Natural killer cell (primary cell): ENCODE measurements around the gene CISTR. TPM values are rescaled to one million over a fixed set of nuclear protein-coding genes. Genes with fewer than 3 reads are reported as not detected.

ENCODE experiments used
- ATAC-seq, 3 donors: fragments of 150-1000 bp in 2 of 3; fragments of 200-7000 bp in 1 of 3; cut with Tn5 transposase; 1 replicate in 1 of 3; 2 replicates in 2 of 3; pipeline ENCODE4 v1.10.0; 2021; ENCODE audit warnings: mild to moderate bottlenecking in 2 of 3, moderate library complexity in 2 of 3
- DNase-seq, 2 donors: peaks; one replicate each; pipeline versions ENCODE4 v3.0.0 to v3.0.0-alpha.2; 2013 to 2021; ENCODE audit warnings: mixed read lengths in 1 of 2
- H3K27ac ChIP-seq: one replicate; pipeline ENCODE4 v1.5.1; 2013; ENCODE audit warnings: mild to moderate bottlenecking, low read length
- H3K27me3 ChIP-seq: one replicate; pipeline ENCODE4 v1.6.1; 2013; ENCODE audit warnings: low read length; ENCODE audit not compliant: control insufficient read depth, insufficient read depth
- H3K36me3 ChIP-seq: one replicate; pipeline ENCODE4 v1.6.1; 2013; ENCODE audit warnings: low read length; ENCODE audit not compliant: control insufficient read depth, insufficient read depth
- H3K4me1 ChIP-seq: one replicate; pipeline ENCODE4 v1.6.1; 2013; ENCODE audit warnings: low read length; ENCODE audit not compliant: control insufficient read depth, insufficient read depth
- H3K4me3 ChIP-seq: one replicate; pipeline ENCODE4 v1.5.1; 2013; ENCODE audit warnings: low read length
- H3K9me3 ChIP-seq: one replicate; pipeline ENCODE4 v1.6.1; 2013; ENCODE audit warnings: low read length; ENCODE audit not compliant: control insufficient read depth, insufficient read depth
- H3K27ac Mint-ChIP-seq, 2 donors: one replicate each; pipeline ENCODE4 v1.8.0; 2022; ENCODE audit warnings: mild to moderate bottlenecking in 2 of 2, mixed read lengths in 2 of 2, moderate library complexity in 1 of 2
- H3K27me3 Mint-ChIP-seq, 2 donors: one replicate each; pipeline ENCODE4 v1.8.0; 2022; ENCODE audit warnings: low read depth in 2 of 2, mixed read lengths in 2 of 2
- H3K36me3 Mint-ChIP-seq: one replicate; pipeline ENCODE4 v1.8.0; 2022; ENCODE audit warnings: mixed read lengths
- H3K4me1 Mint-ChIP-seq, 2 donors: one replicate each; pipeline ENCODE4 v1.8.0; 2022; ENCODE audit warnings: mixed read lengths in 2 of 2
- H3K4me3 Mint-ChIP-seq: one replicate; pipeline ENCODE4 v1.8.0; 2022; ENCODE audit warnings: mild to moderate bottlenecking, moderate library complexity, mixed read lengths
- H3K9me3 Mint-ChIP-seq, 2 donors: one replicate each; pipeline ENCODE4 v1.8.0; 2022; ENCODE audit warnings: mixed read lengths in 2 of 2
- WGBS: methylation state at CpG from one replicate; pipeline ENCODE4 v1.1.7; 2013; ENCODE audit warnings: missing lambda C conversion rate; ENCODE audit not compliant: insufficient coverage; 5-methylcytosine and 5-hydroxymethylcytosine counted together
- intact Hi-C: fragments of 100-400 bp; cut with micrococcal nuclease; formaldehyde crosslinking; loops from one replicate; pipeline ENCODE4 v1.14.2; 2022
- total RNA-seq, 4 donors: library from RNA; stranded (reverse); fragments of 120-200 nt in 1 of 4; gene quantifications; one replicate each; pipeline versions ENCODE4 v1.2.3 to v1.2.4, GENCODE V29; 2013 to 2022
- TF ChIP-seq, protein P1 (sequence below): fragments of 200-600 bp; IDR thresholded peaks from one replicate; pipeline ENCODE4 v1.8.0; 2022; ENCODE audit warnings: antibody characterized with exemption

Gene CISTR
- total RNA-seq, 3 donors from 2014 or later (not counting 1 experiment from before 2014, with no cell fraction given), result not detected

DNA sequence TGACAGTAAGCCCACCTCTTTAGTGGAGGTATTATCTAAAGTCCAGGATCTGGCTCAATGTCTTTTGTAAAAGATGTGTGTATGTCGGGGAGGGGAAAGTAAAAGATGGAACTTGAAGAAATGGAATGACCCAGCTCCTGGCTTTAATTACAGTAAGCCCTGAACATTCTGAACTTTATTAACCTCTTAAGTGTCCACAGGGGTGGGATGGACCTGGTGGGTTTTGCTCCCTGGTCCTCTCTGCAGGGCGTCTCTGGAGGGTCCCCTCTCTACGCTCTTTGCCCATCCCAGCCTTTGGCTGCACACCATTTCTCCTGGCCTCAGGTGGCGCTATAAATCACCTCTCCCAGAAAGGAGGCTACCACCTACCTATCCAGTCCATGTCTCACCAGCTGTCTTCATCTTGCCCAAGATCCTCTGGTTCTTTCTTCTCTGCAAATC, 3.7 kb upstream of the CISTR start:
- no peak overlapping the region for H3K27ac ChIP-seq
- peaks cover 36% of the 10 kb centered on the region for H3K4me1 ChIP-seq
- H3K27ac Mint-ChIP-seq, result no peak overlapping the region
- ATAC-seq (no peak), DNase-seq (no peak)
- intact Hi-C loops, result no loop called here
- no peak overlapping the region for H3K4me3 ChIP-seq
- H3K4me3 Mint-ChIP-seq, result no peak overlapping the region
- peaks cover 16% of the 10 kb centered on the region in 2 donors for H3K4me1 Mint-ChIP-seq
- H3K27me3 Mint-ChIP-seq, result peaks cover 21 to 22% of the 10 kb centered on the region in 2 donors
- H3K36me3 ChIP-seq, result no peaks in the 10 kb centered on the region
- no peaks in the 10 kb centered on the region for H3K27me3 ChIP-seq
- no peaks in the 10 kb centered on the region for H3K9me3 Mint-ChIP-seq
- no peaks in the 10 kb centered on the region for H3K36me3 Mint-ChIP-seq
- H3K9me3 ChIP-seq, result no peaks in the 10 kb centered on the region
- 85% methylated on average over 4 of the region's 4 CpGs for WGBS
- TF ChIP-seq, protein P1, sequence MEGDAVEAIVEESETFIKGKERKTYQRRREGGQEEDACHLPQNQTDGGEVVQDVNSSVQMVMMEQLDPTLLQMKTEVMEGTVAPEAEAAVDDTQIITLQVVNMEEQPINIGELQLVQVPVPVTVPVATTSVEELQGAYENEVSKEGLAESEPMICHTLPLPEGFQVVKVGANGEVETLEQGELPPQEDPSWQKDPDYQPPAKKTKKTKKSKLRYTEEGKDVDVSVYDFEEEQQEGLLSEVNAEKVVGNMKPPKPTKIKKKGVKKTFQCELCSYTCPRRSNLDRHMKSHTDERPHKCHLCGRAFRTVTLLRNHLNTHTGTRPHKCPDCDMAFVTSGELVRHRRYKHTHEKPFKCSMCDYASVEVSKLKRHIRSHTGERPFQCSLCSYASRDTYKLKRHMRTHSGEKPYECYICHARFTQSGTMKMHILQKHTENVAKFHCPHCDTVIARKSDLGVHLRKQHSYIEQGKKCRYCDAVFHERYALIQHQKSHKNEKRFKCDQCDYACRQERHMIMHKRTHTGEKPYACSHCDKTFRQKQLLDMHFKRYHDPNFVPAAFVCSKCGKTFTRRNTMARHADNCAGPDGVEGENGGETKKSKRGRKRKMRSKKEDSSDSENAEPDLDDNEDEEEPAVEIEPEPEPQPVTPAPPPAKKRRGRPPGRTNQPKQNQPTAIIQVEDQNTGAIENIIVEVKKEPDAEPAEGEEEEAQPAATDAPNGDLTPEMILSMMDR, result no peak

DNA sequence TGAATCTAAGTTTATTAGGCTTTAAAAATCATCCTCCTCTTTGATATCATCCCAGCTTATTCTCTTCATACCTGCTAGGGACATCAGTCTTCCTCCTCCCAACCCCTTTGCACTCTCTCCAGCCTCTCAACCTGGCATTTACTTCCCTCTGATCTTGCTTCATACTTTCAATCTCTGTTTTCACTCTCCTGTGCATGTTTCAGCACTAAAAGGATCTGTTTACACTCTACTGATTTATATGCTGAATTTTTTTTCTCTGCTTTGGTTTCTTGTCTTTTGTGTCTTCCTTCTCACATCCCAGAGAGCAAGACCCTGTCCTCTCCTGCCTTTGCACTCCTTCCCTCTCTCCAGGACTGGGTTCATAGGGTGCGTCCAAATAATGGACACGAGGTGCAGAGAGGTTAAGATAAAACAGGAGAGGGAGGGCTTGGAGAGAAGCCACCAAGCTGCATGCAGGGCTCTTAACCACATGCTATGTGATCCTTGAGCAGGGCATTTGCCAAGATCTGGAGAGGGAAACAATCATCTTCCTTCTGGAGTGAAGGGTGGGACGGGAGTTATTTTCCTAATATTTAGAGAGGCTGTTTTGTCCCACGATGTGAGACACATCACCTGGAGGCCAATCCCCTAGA, 3.0 kb upstream of the CISTR start:
- ATAC-seq (no peak), DNase-seq (no peak)
- Histone ChIP-seq H3K36me3 (no peaks in the 10 kb centered on the region), H3K27ac (no peak overlapping the region), H3K9me3 (no peaks in the 10 kb centered on the region), H3K27me3 (no peaks in the 10 kb centered on the region), H3K4me1 (peaks cover 40% of the 10 kb centered on the region), H3K4me3 (no peak overlapping the region)
- H3K4me1 Mint-ChIP-seq, result peaks cover 16% of the 10 kb centered on the region in 2 donors
- no peaks in the 10 kb centered on the region for H3K36me3 Mint-ChIP-seq
- WGBS, result 44% methylated on average over 4 of the region's 4 CpGs
- H3K27ac Mint-ChIP-seq, result no peak overlapping the region
- TF ChIP-seq, protein P1, result no peak
- intact Hi-C loops, result no loop called here
- peaks cover 17 to 18% of the 10 kb centered on the region in 2 donors for H3K27me3 Mint-ChIP-seq
- no peaks in the 10 kb centered on the region for H3K9me3 Mint-ChIP-seq
- no peak overlapping the region for H3K4me3 Mint-ChIP-seq

DNA sequence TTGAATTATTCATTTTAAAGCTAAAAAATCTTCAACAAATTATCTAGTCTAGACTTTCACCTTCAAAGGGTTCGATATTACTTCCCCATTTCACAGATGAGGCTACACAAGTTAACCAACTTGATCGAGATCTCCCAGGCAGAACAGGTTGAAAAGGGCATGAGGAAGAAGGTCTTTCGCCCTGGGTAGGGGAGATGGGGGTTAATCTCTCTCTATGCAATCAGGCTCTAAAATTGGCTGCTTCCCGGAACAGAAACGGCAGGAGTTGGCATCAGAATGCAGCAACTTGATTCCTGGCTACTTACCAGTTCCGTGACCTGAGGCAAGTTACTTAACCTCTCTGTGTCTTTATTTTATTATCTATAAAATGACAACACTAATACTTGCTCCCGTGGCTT, 2.4 kb upstream of the CISTR start:
- TF ChIP-seq, protein P1, result no peak
- H3K27ac ChIP-seq, result no peak overlapping the region
- H3K9me3 Mint-ChIP-seq, result no peaks in the 10 kb centered on the region
- intact Hi-C loops, result no loop called here
- H3K36me3 Mint-ChIP-seq, result no peaks in the 10 kb centered on the region
- H3K36me3 ChIP-seq, result no peaks in the 10 kb centered on the region
- DNase-seq, result no peak
- ATAC-seq, result no peak
- no peak overlapping the region for H3K4me3 ChIP-seq
- H3K27ac Mint-ChIP-seq, result no peak overlapping the region
- no peaks in the 10 kb centered on the region for H3K9me3 ChIP-seq
- H3K4me1 Mint-ChIP-seq, result peaks cover 16% of the 10 kb centered on the region in 2 donors
- H3K4me1 ChIP-seq, result peaks cover 40% of the 10 kb centered on the region
- no peaks in the 10 kb centered on the region for H3K27me3 ChIP-seq
- WGBS, result 64% methylated on average over 5 of the region's 7 CpGs
- peaks cover 11 to 13% of the 10 kb centered on the region in 2 donors for H3K27me3 Mint-ChIP-seq
- H3K4me3 Mint-ChIP-seq, result no peak overlapping the region

DNA sequence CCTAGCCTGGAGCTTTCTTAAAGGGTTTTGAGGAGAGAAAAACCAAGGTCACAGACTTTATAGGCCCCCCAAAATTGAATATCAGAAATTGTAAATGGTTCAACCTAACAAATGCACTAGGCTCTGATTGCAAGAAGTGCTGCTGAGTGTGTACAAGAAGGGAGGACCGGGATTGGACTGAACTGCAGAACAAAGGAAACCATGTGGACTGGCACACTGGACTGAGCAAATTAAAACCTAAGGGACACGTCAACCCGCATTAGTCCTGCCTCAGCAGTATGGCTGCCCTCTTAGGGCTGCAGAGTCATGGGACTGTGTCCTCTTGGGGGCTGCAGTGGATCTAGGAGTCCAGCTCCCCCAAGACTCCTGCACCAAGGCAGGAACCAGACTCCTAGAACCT, 842 bp upstream of the CISTR start:
- Mint-ChIP-seq H3K4me3 (no peak overlapping the region), H3K27ac (no peak overlapping the region), H3K27me3 (no peaks in the 10 kb centered on the region), H3K9me3 (no peaks in the 10 kb centered on the region), H3K4me1 (peaks cover 16% of the 10 kb centered on the region in 2 donors), H3K36me3 (no peaks in the 10 kb centered on the region)
- TF ChIP-seq, protein P1, result no peak
- no peak overlapping the region for H3K27ac ChIP-seq
- H3K4me1 ChIP-seq, result peaks cover 43% of the 10 kb centered on the region
- H3K36me3 ChIP-seq, result no peaks in the 10 kb centered on the region
- no peak for DNase-seq
- no peaks in the 10 kb centered on the region for H3K9me3 ChIP-seq
- WGBS, result 92% methylated on average over 3 of the region's 3 CpGs
- intact Hi-C loops, result no loop called here
- ATAC-seq, result no peak
- H3K27me3 ChIP-seq, result peaks cover 9% of the 10 kb centered on the region
- H3K4me3 ChIP-seq, result no peak overlapping the region
